Measurements from ENCODE around the gene RTL1. TPM values are rescaled to one million over a fixed set of nuclear protein-coding genes. Genes with fewer than 3 reads are reported as not detected.

Gene RTL1
- polyA plus RNA-seq, 6 donors from 2014 or later: not detected

- ATAC-seq (ENCODE audit: low read depth in 2 of 2): no peak
- peaks cover 0 to 9% (median 3%) of the 10 kb centered on the region in 7 donors for H3K9me3 Mint-ChIP-seq
- H3K4me3 Mint-ChIP-seq: no peak overlapping the region
- H3K36me3 Mint-ChIP-seq: peaks cover 0 to 12% of the 10 kb centered on the region in 2 donors
- H3K4me1 Mint-ChIP-seq: no peaks in the 10 kb centered on the region
- no peak overlapping the region for H3K27ac Mint-ChIP-seq
- H3K27me3 Mint-ChIP-seq: peaks cover 34 to 79% (median 70%) of the 10 kb centered on the region in 3 donors
- DNase-seq: no peak
Observed at GRCh38 chr14:100903134-100903468, 421 bp downstream of the RTL1 start.

- ATAC-seq (ENCODE audit: low read depth in 2 of 2) (no peak), DNase-seq (no peak)
- Mint-ChIP-seq H3K4me1 (no peaks in the 10 kb centered on the region), H3K36me3 (peaks cover 0 to 12% of the 10 kb centered on the region in 2 donors), H3K27ac (no peak overlapping the region), H3K9me3 (peaks cover 0 to 9% (median 3%) of the 10 kb centered on the region in 7 donors), H3K27me3 (peaks cover 38 to 79% (median 70%) of the 10 kb centered on the region in 3 donors), H3K4me3 (peak overlapping the region in 1 of 8 donors; percentile 24)
Observed at GRCh38 chr14:100902295-100903133, 1.0 kb downstream of the RTL1 start.

- peaks cover 44 to 76% (median 73%) of the 10 kb centered on the region in 3 donors for H3K27me3 Mint-ChIP-seq
- DNase-seq (no peak), ATAC-seq (ENCODE audit: low read depth in 2 of 2) (no peak)
- no peak overlapping the region for H3K27ac Mint-ChIP-seq
- peaks cover 0 to 9% (median 3%) of the 10 kb centered on the region in 7 donors for H3K9me3 Mint-ChIP-seq
- H3K4me3 Mint-ChIP-seq: no peak overlapping the region
- peaks cover 0 to 12% of the 10 kb centered on the region in 2 donors for H3K36me3 Mint-ChIP-seq
- H3K4me1 Mint-ChIP-seq: no peaks in the 10 kb centered on the region
Observed at GRCh38 chr14:100901391-100902183, 1.9 kb downstream of the RTL1 start.

- no peak overlapping the region for H3K4me3 Mint-ChIP-seq
- peaks cover 41 to 79% (median 72%) of the 10 kb centered on the region in 3 donors for H3K27me3 Mint-ChIP-seq
- peaks cover 0 to 12% of the 10 kb centered on the region in 2 donors for H3K36me3 Mint-ChIP-seq
- no peak for DNase-seq
- H3K9me3 Mint-ChIP-seq: peaks cover 0 to 9% (median 3%) of the 10 kb centered on the region in 7 donors
- no peaks in the 10 kb centered on the region for H3K4me1 Mint-ChIP-seq
- H3K27ac Mint-ChIP-seq: peak overlapping the region in 1 of 6 donors; percentile 26
- no peak for ATAC-seq (ENCODE audit: low read depth in 2 of 2)
Observed at GRCh38 chr14:100900837-100901390, 2.6 kb downstream of the RTL1 start.

GRCh38 chr14:100899884-100900771 lies 3.4 kb downstream of the RTL1 start:
- ATAC-seq (ENCODE audit: low read depth in 2 of 2): no peak

GRCh38 chr14:100898935-100899883 lies 4.3 kb downstream of the RTL1 start:
- no peaks in the 10 kb centered on the region for H3K4me1 Mint-ChIP-seq
- no peak overlapping the region for H3K27ac Mint-ChIP-seq
- peaks cover 0 to 12% of the 10 kb centered on the region in 2 donors for H3K36me3 Mint-ChIP-seq
- peaks cover 39 to 66% (median 59%) of the 10 kb centered on the region in 3 donors for H3K27me3 Mint-ChIP-seq
- DNase-seq (no peak), ATAC-seq (ENCODE audit: low read depth in 2 of 2) (no peak)
- peaks cover 0 to 9% (median 3%) of the 10 kb centered on the region in 7 donors for H3K9me3 Mint-ChIP-seq
- H3K4me3 Mint-ChIP-seq: no peak overlapping the region

More at GRCh38 chr14:100899884-100900771, 3.4 kb downstream of the RTL1 start:
- H3K4me3 Mint-ChIP-seq: no peak overlapping the region
- no peaks in the 10 kb centered on the region for H3K4me1 Mint-ChIP-seq
- DNase-seq: no peak
- H3K27ac Mint-ChIP-seq: no peak overlapping the region
- peaks cover 36 to 72% (median 66%) of the 10 kb centered on the region in 3 donors for H3K27me3 Mint-ChIP-seq
- H3K9me3 Mint-ChIP-seq: peaks cover 0 to 9% (median 3%) of the 10 kb centered on the region in 7 donors
- H3K36me3 Mint-ChIP-seq: peaks cover 0 to 12% of the 10 kb centered on the region in 2 donors

- ATAC-seq (ENCODE audit: low read depth in 2 of 2) (no peak), DNase-seq (no peak)
- Mint-ChIP-seq H3K4me1 (no peaks in the 10 kb centered on the region), H3K4me3 (no peak overlapping the region), H3K36me3 (peaks cover 0 to 12% of the 10 kb centered on the region in 2 donors), H3K27me3 (peaks cover 40 to 58% (median 53%) of the 10 kb centered on the region in 3 donors), H3K27ac (no peak overlapping the region), H3K9me3 (peaks cover 0 to 9% (median 3%) of the 10 kb centered on the region in 7 donors)
Observed at GRCh38 chr14:100898465-100898864, 5.1 kb downstream of the RTL1 start.

GRCh38 chr14:100896369-100897060 lies 7.0 kb downstream of the RTL1 start:
- Mint-ChIP-seq H3K27me3 (peaks cover 32 to 45% (median 36%) of the 10 kb centered on the region in 3 donors), H3K9me3 (peaks cover 0 to 2% (median 0%) of the 10 kb centered on the region in 7 donors), H3K36me3 (peaks cover 0 to 2% of the 10 kb centered on the region in 2 donors), H3K27ac (no peak overlapping the region), H3K4me3 (no peak overlapping the region), H3K4me1 (no peaks in the 10 kb centered on the region)
- DNase-seq: no peak
- ATAC-seq (ENCODE audit: low read depth in 2 of 2): no peak

GRCh38 chr14:100895411-100895810 lies 8.1 kb downstream of the RTL1 start:
- Mint-ChIP-seq H3K4me3 (no peak overlapping the region), H3K27me3 (peaks cover 27 to 36% (median 27%) of the 10 kb centered on the region in 3 donors), H3K9me3 (no peaks in the 10 kb centered on the region), H3K4me1 (no peaks in the 10 kb centered on the region), H3K36me3 (no peaks in the 10 kb centered on the region), H3K27ac (no peak overlapping the region)
- ATAC-seq (ENCODE audit: low read depth in 2 of 2) (no peak), DNase-seq (no peak)

- H3K27ac Mint-ChIP-seq: no peak overlapping the region
- H3K27me3 Mint-ChIP-seq: peaks cover 20 to 30% (median 23%) of the 10 kb centered on the region in 3 donors
- no peak for DNase-seq
Observed at GRCh38 chr14:100894416-100894815, 9.1 kb downstream of the RTL1 start.

GRCh38 chr14:100893760-100894159 lies 9.8 kb downstream of the RTL1 start:
- DNase-seq: no peak
- Mint-ChIP-seq H3K27me3 (peaks cover 20 to 29% (median 23%) of the 10 kb centered on the region in 3 donors), H3K27ac (no peak overlapping the region), H3K4me1 (no peaks in the 10 kb centered on the region), H3K4me3 (no peak overlapping the region), H3K9me3 (no peaks in the 10 kb centered on the region), H3K36me3 (no peaks in the 10 kb centered on the region)
- ATAC-seq (ENCODE audit: low read depth in 2 of 2): no peak

More at GRCh38 chr14:100894416-100894815, 9.1 kb downstream of the RTL1 start:
- H3K4me3 Mint-ChIP-seq: no peak overlapping the region
- no peaks in the 10 kb centered on the region for H3K9me3 Mint-ChIP-seq
- H3K36me3 Mint-ChIP-seq: no peaks in the 10 kb centered on the region
- no peak for ATAC-seq (ENCODE audit: low read depth in 2 of 2)
- no peaks in the 10 kb centered on the region for H3K4me1 Mint-ChIP-seq

All from naive B cell (primary cell).